ENCODE measurements around the gene ATP2B3. TPM values are rescaled to one million over a fixed set of nuclear protein-coding genes. Genes with fewer than 3 reads are reported as not detected.

ATP2B3 gene
- total and polyA plus RNA-seq, 2 of the 4 experiments (the other 2 are of a cell fraction), result under 0.01 to 0.03 TPM

DNA sequence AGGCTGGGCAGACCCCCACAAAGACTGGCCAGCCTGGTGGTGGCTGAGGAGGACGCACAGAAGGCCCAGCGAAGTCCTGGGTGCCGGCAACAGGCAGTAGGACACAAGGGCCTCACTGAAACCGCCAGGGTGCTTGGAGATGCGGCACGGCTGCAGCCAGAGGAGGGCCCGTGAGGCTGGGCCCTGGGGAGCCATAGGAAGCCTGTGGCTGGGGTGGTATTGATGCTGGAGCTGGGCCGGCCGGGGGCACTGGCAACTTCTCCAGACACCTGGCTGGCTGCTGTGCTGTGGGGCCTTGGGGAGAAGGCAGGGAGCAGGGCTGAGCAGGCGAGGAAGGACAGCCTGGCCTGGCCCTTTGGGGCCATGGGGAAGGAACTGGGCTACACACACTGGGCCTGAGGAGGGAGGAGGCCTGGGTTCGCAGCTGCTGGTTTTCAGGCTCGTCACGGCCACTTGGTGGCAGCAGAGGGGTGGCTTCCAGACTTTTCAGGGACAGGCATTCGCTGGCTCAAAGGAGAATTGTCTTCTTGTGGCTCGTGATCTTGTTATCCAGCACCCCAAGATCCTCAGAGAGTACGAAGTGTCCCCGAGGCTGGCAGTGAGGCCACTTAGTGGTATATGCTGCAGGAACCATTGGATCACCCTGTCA lies 37.2 kb downstream of the ATP2B3 start:
- H3K4me2 ChIP-seq (ENCODE audit: low read depth, low read length), result no peak overlapping the region
- H3K9ac ChIP-seq (ENCODE audit: low read depth, low read length), result no peak overlapping the region
- WGBS, 2 experiments (ENCODE audit: extremely low coverage in 2 of 2, insufficient read length in 1 of 2), result 23% methylated on average over 6 of the region's 17 CpGs; no CpG with 5 or more reads in 1 of the 2 experiments
- no peaks in the 10 kb centered on the region for H3K9me1 ChIP-seq (ENCODE audit: insufficient read depth, low read length)
- H4K91ac ChIP-seq (ENCODE audit: insufficient read depth, low read depth, low read length), result no peak overlapping the region
- H2BK20ac ChIP-seq (ENCODE audit: low read depth, low read length), result no peak overlapping the region
- H4K5ac ChIP-seq (ENCODE audit: low read depth, low read length), result no peak overlapping the region
- H3K27me3 ChIP-seq (ENCODE audit: control insufficient read depth, insufficient read depth, low read length), result peaks cover 11% of the 10 kb centered on the region; the same call in 1 of the 2 replicates
- no peaks in the 10 kb centered on the region for H3K36me3 ChIP-seq (ENCODE audit: control insufficient read depth, insufficient read depth, low read length)
- POLR2A ChIA-PET (ENCODE audit: unreplicated experiment), result no interaction called here
- no peak overlapping the region for H3K56ac ChIP-seq (ENCODE audit: extremely low read depth, insufficient read depth, low read length)
- no peak overlapping the region for H2BK15ac ChIP-seq (ENCODE audit: low read depth, low read length)
- H2AFZ ChIP-seq (replicated peaks; ENCODE audit: low read length, poor library complexity), result peak overlapping the region; percentile 70
- intact Hi-C loops (cut with micrococcal nuclease) (loop anchor here (1.0 kb wide), 1 partner anchor 114 kb away; no protein-coding TSS in a partner anchor), dilution Hi-C loops (cut with HindIII; ENCODE audit: low sequenced_read_pairs, unreplicated experiment) (no loop called here), in situ Hi-C loops (cut with MboI; ENCODE audit: low sequenced_read_pairs) (loop anchor here (5.0 kb wide), 1 partner anchor 113 kb away; no protein-coding TSS in a partner anchor)
- DNase-seq (peak; percentile 31), ATAC-seq (ENCODE audit: low read depth) (peak; percentile 94)
- H4K8ac ChIP-seq (ENCODE audit: low read depth in 2 of 2, low read length in 2 of 2), result no peak overlapping the region
- no peak overlapping the region for H3K4ac ChIP-seq (ENCODE audit: low read depth, low read length)
- no peak overlapping the region for H3K18ac ChIP-seq (ENCODE audit: low read depth, low read length)
- H2BK120ac ChIP-seq (ENCODE audit: low read depth, low read length), result no peak overlapping the region
- H2AK9ac ChIP-seq (replicated peaks; ENCODE audit: low read depth, low read length, poor library complexity), result no peak overlapping the region
- H2BK5ac ChIP-seq (ENCODE audit: low read depth, low read length, poor library complexity, severe bottlenecking), result no peak overlapping the region
- no peak overlapping the region for H3K4me3 ChIP-seq (ENCODE audit: insufficient read depth, low read depth, low read length)
- TF ChIP-seq SMC3 (IDR thresholded peaks at IDR 0.05; ENCODE audit: low read depth, low read length) (peak; percentile 69), FOS (IDR thresholded peaks at IDR 0.05; ENCODE audit: low read depth, low read length) (no peak), MXI1 (IDR thresholded peaks at IDR 0.05; ENCODE audit: borderline replicate concordance, low read depth, low read length) (no peak), RAD21 (IDR thresholded peaks at IDR 0.05; ENCODE audit: low read length) (peak; percentile 70)
- TF ChIP-seq, protein P1, sequence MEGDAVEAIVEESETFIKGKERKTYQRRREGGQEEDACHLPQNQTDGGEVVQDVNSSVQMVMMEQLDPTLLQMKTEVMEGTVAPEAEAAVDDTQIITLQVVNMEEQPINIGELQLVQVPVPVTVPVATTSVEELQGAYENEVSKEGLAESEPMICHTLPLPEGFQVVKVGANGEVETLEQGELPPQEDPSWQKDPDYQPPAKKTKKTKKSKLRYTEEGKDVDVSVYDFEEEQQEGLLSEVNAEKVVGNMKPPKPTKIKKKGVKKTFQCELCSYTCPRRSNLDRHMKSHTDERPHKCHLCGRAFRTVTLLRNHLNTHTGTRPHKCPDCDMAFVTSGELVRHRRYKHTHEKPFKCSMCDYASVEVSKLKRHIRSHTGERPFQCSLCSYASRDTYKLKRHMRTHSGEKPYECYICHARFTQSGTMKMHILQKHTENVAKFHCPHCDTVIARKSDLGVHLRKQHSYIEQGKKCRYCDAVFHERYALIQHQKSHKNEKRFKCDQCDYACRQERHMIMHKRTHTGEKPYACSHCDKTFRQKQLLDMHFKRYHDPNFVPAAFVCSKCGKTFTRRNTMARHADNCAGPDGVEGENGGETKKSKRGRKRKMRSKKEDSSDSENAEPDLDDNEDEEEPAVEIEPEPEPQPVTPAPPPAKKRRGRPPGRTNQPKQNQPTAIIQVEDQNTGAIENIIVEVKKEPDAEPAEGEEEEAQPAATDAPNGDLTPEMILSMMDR (conservative IDR thresholded peaks at IDR 0.05; ENCODE audit: low read depth, low read length), result peak; percentile 65
- TF ChIP-seq, protein P2, sequence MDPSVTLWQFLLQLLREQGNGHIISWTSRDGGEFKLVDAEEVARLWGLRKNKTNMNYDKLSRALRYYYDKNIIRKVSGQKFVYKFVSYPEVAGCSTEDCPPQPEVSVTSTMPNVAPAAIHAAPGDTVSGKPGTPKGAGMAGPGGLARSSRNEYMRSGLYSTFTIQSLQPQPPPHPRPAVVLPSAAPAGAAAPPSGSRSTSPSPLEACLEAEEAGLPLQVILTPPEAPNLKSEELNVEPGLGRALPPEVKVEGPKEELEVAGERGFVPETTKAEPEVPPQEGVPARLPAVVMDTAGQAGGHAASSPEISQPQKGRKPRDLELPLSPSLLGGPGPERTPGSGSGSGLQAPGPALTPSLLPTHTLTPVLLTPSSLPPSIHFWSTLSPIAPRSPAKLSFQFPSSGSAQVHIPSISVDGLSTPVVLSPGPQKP (IDR thresholded peaks at IDR 0.05; ENCODE audit: borderline replicate concordance, low read depth, low read length), result no peak
- H3K4me1 ChIP-seq (ENCODE audit: control insufficient read depth, insufficient read depth, low read length), result no peaks in the 10 kb centered on the region
- H3K23ac ChIP-seq (ENCODE audit: low read depth, low read length), result no peak overlapping the region
- H4K20me1 ChIP-seq (ENCODE audit: insufficient read depth, low read length), result no peaks in the 10 kb centered on the region
- no peak overlapping the region for H3K27ac ChIP-seq (ENCODE audit: insufficient read depth, low read length)
- BruUV-seq (replicated peaks), result no TSS peak
- CTCF ChIA-PET, result interaction anchor here (0.6 to 1.4 kb wide), 6 partner anchors 9 to 154 kb away, joined by 3 to 4 read pairs (median 3); no protein-coding TSS in a partner anchor
- H3K79me1 ChIP-seq (ENCODE audit: low read depth in 1 of 2, low read length in 2 of 2), result no peaks in the 10 kb centered on the region
- no peak overlapping the region for H3K14ac ChIP-seq (replicated peaks; ENCODE audit: low read depth, low read length)
- no peaks in the 10 kb centered on the region; the same call in 1 of the 2 replicates for H3K9me3 ChIP-seq (ENCODE audit: control insufficient read depth, insufficient read depth, low read length)
- no peak overlapping the region for H2AK5ac ChIP-seq (ENCODE audit: low read depth, low read length)
